OCI-LY1 (cell line): ENCODE results near the gene PLEKHH1.

ENCODE experiments used
- CTCF ChIP-seq: fragments of 200-600 bp; sonication (generic), shearing (Covaris generic); IDR thresholded peaks from 2 replicates; pipeline ENCODE4 v1.5.1; 2017; ENCODE audit warnings: mild to moderate bottlenecking, antibody characterized with exemption, low read length, moderate library complexity, mixed read lengths
- EZH2 ChIP-seq: fragments of 200-600 bp; sonication (generic), shearing (Covaris generic); IDR thresholded peaks from 2 replicates; pipeline ENCODE4 v1.8.0; 2017; ENCODE audit warnings: borderline replicate concordance, mixed run types, mild to moderate bottlenecking, antibody characterized with exemption, low read length, moderate library complexity, mixed read lengths

- no peak for TF ChIP-seq CTCF
- TF ChIP-seq EZH2: no peak
Measured at GRCh38 chr14:67501670-67502069, 31.4 kb upstream of the PLEKHH1 start.
